IPS-20b (cell line): Measurements from ENCODE around the gene MICAL3.
"Not testable (repeated sequence)": the region's sequence is repeated elsewhere in the genome, so short reads cannot be mapped to it uniquely, and the experiment has no call there.

ENCODE experiments used
- H3K27ac ChIP-seq: one replicate; pipeline ENCODE4 v1.5.1; 2013; ENCODE audit warnings: low read length
- H3K27me3 ChIP-seq: 2 replicates; pipeline ENCODE4 v1.6.1; 2013; ENCODE audit warnings: mild to moderate bottlenecking, low read length, inconsistent platforms; ENCODE audit not compliant: insufficient read depth
- H3K36me3 ChIP-seq: 2 replicates; pipeline ENCODE4 v1.6.1; 2013; ENCODE audit warnings: low read depth, mild to moderate bottlenecking, inconsistent platforms, low read length, moderate library complexity; ENCODE audit not compliant: insufficient read depth
- H3K4me1 ChIP-seq: 2 replicates; pipeline ENCODE4 v1.6.1; 2013; ENCODE audit warnings: mild to moderate bottlenecking, control low read depth, inconsistent platforms, low read length, moderate library complexity; ENCODE audit not compliant: insufficient read depth
- H3K4me3 ChIP-seq: 2 replicates; pipeline ENCODE4 v1.5.1; 2013; ENCODE audit warnings: mild to moderate bottlenecking, low read length, inconsistent platforms
- H3K9ac ChIP-seq: 2 replicates; pipeline ENCODE4 v1.6.1; 2013; ENCODE audit warnings: low read depth, mild to moderate bottlenecking, inconsistent platforms, low read length, moderate library complexity
- H3K9me3 ChIP-seq: 2 replicates; pipeline ENCODE4 v1.6.1; 2013; ENCODE audit warnings: mild to moderate bottlenecking, low read depth, low read length, inconsistent platforms; ENCODE audit not compliant: insufficient read depth

Gene MICAL3

DNA sequence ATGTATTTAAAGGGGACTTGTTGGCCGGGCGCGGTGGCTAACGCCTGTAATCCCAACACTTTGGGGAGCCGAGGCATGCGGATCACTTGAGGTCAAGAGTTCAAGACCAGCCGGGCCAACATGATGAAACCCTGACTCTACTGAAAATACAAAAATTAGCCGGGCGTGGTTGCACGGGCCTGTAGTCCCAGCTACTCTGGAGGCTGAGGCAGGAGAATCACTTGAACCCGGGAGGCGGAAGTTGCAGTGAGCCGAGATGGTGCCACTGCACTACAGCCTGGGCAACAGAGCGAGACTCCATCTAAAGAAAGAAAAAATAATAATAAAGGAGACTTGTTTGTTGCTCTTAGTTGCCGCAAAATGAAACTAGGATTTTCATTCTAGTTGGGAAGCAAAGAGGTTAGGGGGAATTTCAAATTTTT lies 22.5 kb downstream of the MICAL3 start:
- H3K27me3 ChIP-seq, H3K4me3 ChIP-seq, H3K27ac ChIP-seq, H3K4me1 ChIP-seq, H3K9ac ChIP-seq, H3K9me3 ChIP-seq, H3K36me3 ChIP-seq: not testable (repeated sequence)

DNA sequence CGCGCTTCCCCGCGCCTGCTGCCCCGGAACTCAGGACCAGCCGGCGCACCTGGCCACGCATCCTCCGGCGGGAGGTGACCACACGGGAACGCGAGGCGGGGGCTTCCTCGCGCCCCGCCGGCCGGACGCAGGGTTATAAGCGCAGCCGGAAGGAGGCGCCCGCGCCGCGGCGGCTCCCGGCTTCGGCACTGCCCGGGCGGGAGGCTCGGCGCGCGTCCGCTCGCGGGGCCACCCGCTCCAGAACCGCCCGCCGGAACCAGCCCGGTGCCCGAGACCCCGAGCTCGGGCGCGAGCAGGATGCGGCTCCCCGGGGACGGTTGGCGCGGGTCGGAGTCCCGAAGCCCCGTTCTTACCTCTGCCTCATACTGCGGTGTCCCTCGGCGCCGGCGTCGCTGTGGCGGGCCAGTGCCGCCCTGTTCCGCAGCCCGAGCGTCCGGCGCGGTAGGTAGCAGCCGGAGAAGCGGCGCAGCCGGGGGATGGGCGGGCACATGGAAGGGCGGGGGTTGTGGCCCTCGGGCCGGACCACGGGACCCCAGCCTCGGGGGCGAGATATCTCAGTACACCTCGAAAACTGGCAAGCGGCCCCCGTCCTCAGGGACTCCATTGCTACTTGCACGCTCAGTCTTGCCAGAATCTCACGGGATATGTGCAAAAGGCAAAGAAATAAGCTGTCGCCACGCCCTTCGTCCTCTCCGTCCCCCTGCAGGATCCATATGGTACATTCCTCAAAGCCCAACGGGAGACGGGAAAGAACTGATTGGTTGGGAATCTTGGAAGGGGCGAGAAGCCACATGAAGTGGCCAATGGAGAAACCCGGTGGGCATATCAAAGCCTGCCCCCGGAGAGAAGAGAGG lies 23.1 kb downstream of the MICAL3 start:
- Histone ChIP-seq H3K4me3 (peak overlapping the region; percentile 81), H3K4me1 (no peaks in the 10 kb centered on the region), H3K9ac (peak overlapping the region; percentile 72), H3K36me3 (no peaks in the 10 kb centered on the region), H3K27ac (peak overlapping the region; percentile 41), H3K27me3 (peaks cover 6% of the 10 kb centered on the region; the same call in 1 of the 2 replicates), H3K9me3 (no peaks in the 10 kb centered on the region)

DNA sequence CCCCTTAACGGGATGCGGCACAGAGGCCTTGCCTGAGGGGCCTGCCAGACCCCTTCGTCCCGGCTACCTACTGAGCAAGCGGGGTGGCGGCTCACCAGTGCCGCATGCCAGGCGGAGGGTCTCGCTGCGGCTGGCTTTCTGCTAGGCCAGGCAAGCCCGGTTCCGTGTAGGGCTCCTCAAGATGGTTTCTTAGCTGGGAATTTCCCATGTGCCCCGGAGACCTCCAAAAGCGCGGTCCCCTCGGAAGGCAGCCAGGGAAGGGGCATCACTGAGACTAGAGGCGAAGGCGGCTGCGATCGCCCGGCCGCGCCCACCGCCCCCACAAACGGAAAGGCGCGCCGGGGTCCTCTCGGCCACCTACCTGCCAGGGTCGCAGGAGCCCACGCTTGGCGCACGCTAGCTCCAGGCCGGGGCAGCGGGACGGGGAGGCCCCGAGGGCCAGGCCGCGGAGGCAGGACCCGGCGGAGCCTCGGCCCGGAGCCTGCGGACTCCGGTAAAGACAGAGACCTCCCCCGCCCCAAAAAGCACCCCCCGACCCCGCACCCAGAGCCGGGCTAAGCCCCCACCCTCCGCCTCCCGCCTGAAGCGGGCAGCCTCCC lies 23.8 kb downstream of the MICAL3 start:
- H3K9ac ChIP-seq: peak overlapping the region; percentile 72; the same call in 1 of the 2 replicates
- peaks cover 6% of the 10 kb centered on the region; the same call in 1 of the 2 replicates for H3K27me3 ChIP-seq
- H3K27ac ChIP-seq: no peak overlapping the region
- H3K9me3 ChIP-seq: no peaks in the 10 kb centered on the region
- H3K4me3 ChIP-seq: peak overlapping the region; percentile 81
- H3K4me1 ChIP-seq: no peaks in the 10 kb centered on the region
- H3K36me3 ChIP-seq: no peaks in the 10 kb centered on the region

DNA sequence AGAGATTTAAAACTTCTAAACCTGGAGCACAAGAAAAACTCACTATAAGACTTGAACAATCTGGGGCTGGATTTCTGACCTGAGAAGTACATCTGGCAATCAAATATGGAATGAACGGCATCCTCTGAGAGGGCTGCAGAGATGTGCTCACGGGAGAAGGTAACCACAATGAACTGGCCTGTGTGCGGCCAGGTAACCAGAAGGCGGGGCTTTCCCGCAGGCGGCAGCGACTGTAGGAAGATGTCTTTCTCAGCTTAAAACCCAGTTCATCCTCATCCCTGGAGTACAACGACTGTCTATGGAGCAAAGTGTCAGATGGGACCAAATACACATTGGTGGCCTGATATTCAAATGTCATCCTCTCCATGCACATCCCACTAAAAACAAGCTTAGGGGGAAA lies 24.5 kb downstream of the MICAL3 start:
- Histone ChIP-seq H3K27ac (no peak overlapping the region), H3K27me3 (peaks cover 6% of the 10 kb centered on the region; the same call in 1 of the 2 replicates), H3K9ac (peak overlapping the region; percentile 72; the same call in 1 of the 2 replicates), H3K9me3 (no peaks in the 10 kb centered on the region), H3K36me3 (no peaks in the 10 kb centered on the region), H3K4me1 (no peaks in the 10 kb centered on the region), H3K4me3 (peak overlapping the region; percentile 81)

DNA sequence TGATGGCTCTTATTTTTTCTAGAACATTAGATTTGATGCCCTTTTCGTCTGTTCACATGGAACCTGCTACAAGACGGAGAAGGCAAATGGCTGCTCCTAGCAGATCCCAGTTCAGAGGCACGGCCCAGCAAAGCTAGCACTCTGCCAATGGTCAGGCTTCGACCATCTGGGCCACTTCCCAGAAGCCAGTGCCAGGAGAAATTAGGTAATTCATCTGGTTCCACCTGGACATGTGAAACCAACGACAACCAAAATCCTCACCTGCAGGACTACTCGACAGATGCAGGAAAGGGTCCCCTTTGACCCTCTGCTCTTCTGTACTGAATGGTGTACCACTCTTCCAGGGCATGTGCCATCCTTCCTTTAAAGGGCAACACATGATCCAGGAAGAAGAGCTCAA lies 25.4 kb downstream of the MICAL3 start:
- Histone ChIP-seq H3K27ac (no peak overlapping the region), H3K36me3 (no peaks in the 10 kb centered on the region), H3K9ac (no peak overlapping the region), H3K9me3 (no peaks in the 10 kb centered on the region), H3K4me3 (no peak overlapping the region), H3K4me1 (no peaks in the 10 kb centered on the region), H3K27me3 (peaks cover 6% of the 10 kb centered on the region; the same call in 1 of the 2 replicates)

DNA sequence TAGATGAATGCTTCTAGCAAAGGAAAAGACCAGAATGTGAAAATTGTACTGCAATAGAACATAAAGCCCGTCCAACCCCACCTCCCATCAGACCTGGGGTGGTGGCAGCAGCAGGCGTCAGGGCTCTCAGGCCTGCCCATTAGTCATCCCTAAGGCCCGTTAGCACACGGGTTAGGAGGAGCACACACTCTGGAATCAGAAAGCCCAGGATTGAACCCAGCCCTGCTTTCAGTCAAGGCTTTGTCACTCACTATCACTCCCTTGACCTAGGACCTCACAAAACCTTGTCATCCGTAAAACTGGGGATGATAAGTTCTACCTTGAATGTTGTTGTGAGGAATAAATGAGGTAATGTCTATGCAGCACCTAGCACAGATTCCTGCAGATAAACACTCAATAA lies 26.9 kb downstream of the MICAL3 start:
- no peak overlapping the region for H3K4me3 ChIP-seq
- H3K27ac ChIP-seq: no peak overlapping the region
- H3K36me3 ChIP-seq: no peaks in the 10 kb centered on the region
- peaks cover 6% of the 10 kb centered on the region; the same call in 1 of the 2 replicates for H3K27me3 ChIP-seq
- no peaks in the 10 kb centered on the region for H3K9me3 ChIP-seq
- no peaks in the 10 kb centered on the region for H3K4me1 ChIP-seq
- no peak overlapping the region for H3K9ac ChIP-seq

DNA sequence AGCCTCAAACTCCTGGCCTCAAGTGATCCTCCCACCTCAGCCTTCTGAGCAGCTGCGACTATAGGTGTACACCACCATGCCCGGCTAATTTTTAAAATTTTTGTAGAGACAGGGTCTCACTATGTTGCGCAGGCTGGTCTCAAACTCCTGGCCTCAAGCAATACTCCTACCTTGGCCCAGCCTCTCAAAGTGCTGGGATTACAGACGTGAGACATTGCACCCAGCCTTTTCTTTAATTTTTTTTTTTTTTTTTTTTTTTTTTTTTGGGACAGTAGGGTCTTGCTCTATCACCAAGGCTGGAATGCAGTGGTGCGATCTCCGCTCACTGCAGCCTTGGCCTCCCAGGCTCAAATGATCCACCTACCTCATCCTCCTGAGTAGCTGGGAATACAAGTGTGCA lies 29.1 kb downstream of the MICAL3 start:
- H3K4me1 ChIP-seq, H3K27ac ChIP-seq, H3K9me3 ChIP-seq, H3K36me3 ChIP-seq, H3K4me3 ChIP-seq, H3K9ac ChIP-seq, H3K27me3 ChIP-seq: not testable (repeated sequence)

DNA sequence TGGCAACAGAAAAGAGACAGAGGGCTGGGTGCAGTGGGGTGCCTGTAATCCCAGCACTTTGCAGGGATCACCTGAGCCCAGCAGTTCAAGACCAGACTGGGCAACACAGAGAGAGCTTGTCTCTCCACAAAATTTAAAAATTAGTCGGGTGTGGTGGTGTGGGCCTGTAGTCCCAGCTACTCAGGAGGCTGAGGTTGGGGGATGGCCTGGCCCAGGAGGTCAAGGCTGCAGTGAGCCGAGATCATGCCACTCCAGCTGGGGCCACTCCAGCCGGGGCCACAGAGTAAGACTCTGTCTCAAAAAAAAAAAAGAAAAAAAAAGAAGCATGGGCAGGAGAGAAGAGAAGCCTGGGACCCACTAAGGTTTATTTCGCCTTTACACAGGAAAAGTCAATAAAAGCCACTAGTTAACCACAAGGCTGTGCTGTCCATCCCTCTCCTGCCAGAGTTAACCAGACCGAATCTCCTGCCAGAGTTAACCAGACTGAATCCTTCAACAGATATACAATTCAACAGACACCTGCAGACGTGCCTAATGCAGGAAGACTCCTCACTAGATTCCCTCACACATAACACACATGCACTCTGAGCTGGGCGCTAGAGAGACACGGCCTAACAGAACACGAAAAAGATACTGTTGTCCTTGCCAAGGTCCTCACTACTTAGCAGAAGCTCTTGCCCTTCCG lies 29.8 kb downstream of the MICAL3 start:
- no peaks in the 10 kb centered on the region; the same call in 1 of the 2 replicates for H3K27me3 ChIP-seq
- H3K36me3 ChIP-seq: no peaks in the 10 kb centered on the region
- no peaks in the 10 kb centered on the region for H3K9me3 ChIP-seq
- H3K4me3 ChIP-seq: no peak overlapping the region
- H3K4me1 ChIP-seq: no peaks in the 10 kb centered on the region
- H3K9ac ChIP-seq: no peak overlapping the region
- no peak overlapping the region for H3K27ac ChIP-seq

DNA sequence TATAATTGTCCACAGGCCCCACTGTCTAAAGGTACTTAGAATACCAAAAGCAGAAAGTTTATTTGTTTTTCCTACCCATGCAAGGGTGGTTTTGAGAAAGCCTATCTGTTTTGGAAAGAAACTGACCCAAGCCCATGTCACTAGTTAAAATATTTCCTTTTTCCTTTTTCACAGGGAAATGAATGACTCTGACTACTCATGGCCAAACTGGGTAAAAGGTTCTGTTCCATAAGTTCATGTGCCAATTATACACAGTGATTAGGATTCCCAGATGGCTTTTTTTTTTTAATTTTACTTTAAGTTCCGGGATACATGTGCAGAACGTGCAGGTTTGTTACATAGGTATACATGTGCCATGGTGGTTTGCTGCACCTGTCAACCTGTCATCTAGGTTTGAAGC lies 31.4 kb downstream of the MICAL3 start:
- H3K4me1 ChIP-seq, H3K27ac ChIP-seq, H3K9me3 ChIP-seq, H3K9ac ChIP-seq, H3K4me3 ChIP-seq, H3K27me3 ChIP-seq, H3K36me3 ChIP-seq: not testable (repeated sequence)

DNA sequence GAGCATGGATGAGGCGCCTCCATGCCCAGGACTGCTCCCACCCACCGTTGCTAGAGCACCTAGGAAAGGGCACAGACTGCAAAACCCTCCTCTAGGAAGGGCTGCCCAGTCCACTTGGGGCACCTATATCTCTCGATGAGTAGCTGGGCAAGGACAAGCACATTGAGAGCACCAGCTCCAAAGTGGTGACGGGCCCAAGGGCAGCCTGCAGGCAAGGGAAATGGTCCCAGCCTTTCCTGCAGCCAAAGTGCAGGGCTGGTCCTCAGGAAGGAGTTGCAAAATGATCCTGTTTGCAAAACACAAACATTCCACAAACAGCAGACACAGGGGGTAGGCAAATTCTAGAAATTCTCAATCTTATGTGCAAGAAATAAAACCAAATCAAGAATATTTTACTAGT lies 32.4 kb downstream of the MICAL3 start:
- H3K27me3 ChIP-seq, H3K9me3 ChIP-seq, H3K9ac ChIP-seq, H3K27ac ChIP-seq, H3K4me1 ChIP-seq, H3K4me3 ChIP-seq, H3K36me3 ChIP-seq: not testable (repeated sequence)

DNA sequence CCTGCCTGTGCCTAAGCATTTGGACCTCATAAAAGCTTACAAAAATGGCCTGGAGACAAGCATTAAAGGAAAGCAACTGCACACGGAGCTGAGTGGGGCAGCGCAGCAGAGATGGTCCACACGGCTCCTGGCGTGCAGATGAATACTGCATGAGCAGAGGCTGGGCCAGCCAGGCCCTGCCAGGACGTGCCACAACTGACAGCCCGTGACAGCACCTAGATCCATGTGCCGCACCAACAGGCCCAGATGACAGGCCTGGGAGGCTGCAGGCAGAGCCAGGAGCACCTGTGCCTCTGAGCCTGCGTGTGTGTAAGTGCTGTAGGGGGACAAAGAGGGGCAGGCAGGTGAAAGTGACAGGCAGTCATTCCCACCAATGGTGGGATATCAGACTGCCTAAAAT lies 33.4 kb downstream of the MICAL3 start:
- Histone ChIP-seq H3K4me3 (no peak overlapping the region), H3K27ac (no peak overlapping the region), H3K36me3 (no peaks in the 10 kb centered on the region), H3K4me1 (no peaks in the 10 kb centered on the region), H3K9me3 (no peaks in the 10 kb centered on the region), H3K27me3 (no peaks in the 10 kb centered on the region), H3K9ac (no peak overlapping the region)

DNA sequence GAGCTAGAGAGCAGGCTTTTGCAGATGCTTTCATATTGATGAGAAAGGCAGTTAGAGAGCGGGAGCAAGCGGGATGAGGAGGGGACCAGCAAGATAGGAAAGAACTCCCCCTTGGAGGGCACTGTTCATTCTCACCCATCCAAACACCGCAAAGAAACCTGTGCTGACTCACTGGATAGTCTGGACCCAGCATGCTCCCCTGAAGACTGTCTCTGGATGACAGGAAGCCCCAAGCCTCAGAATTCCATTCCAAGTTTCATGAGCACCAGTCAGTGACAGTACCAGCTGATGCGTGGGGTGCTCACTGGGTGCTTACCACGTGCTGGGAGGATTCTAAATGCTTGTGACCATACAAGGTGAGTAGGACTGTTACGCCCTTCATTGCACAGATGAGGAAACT lies 34.2 kb downstream of the MICAL3 start:
- no peaks in the 10 kb centered on the region for H3K27me3 ChIP-seq
- H3K4me1 ChIP-seq: no peaks in the 10 kb centered on the region
- H3K4me3 ChIP-seq: no peak overlapping the region
- H3K27ac ChIP-seq: no peak overlapping the region
- H3K36me3 ChIP-seq: no peaks in the 10 kb centered on the region
- no peak overlapping the region for H3K9ac ChIP-seq
- H3K9me3 ChIP-seq: no peaks in the 10 kb centered on the region
